ENCODE results near the gene GALNT10. TPM values are rescaled to one million over a fixed set of nuclear protein-coding genes. Genes with fewer than 3 reads are reported as not detected.

Gene GALNT10
- total and polyA plus RNA-seq, 10 of the 15 experiments (the other 5 are each of a cell fraction or from before 2014, with no cell fraction given), result 3.9 to 35.4 (median 15.5) TPM

DNA sequence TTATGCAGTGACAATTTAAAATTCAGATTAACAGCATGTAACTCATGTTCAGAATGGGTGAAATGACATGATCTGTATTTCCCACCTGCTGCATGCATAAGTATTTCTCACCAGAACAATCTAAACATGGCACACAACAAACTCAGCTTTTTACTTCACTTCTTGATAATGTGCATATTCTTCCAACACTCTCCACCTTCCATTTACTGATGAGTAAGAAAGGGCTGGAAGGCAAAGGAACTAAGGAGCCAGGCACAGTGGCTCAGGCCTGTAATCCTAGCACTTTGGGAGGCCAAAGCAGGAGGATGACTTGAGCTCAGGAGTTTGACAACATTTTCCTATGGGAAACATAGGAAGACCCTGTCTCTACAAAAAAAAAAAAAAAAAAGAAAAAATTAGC is 219.5 kb downstream of the GALNT10 start (continued):
- TF ChIP-seq MYB (IDR thresholded peaks at IDR 0.05; ENCODE audit: borderline replicate concordance, low read depth, low read length), result no peak
- TF ChIP-seq IRF4 (IDR thresholded peaks at IDR 0.05; ENCODE audit: low read depth, low read length), result no peak
- TF ChIP-seq, protein P1, sequence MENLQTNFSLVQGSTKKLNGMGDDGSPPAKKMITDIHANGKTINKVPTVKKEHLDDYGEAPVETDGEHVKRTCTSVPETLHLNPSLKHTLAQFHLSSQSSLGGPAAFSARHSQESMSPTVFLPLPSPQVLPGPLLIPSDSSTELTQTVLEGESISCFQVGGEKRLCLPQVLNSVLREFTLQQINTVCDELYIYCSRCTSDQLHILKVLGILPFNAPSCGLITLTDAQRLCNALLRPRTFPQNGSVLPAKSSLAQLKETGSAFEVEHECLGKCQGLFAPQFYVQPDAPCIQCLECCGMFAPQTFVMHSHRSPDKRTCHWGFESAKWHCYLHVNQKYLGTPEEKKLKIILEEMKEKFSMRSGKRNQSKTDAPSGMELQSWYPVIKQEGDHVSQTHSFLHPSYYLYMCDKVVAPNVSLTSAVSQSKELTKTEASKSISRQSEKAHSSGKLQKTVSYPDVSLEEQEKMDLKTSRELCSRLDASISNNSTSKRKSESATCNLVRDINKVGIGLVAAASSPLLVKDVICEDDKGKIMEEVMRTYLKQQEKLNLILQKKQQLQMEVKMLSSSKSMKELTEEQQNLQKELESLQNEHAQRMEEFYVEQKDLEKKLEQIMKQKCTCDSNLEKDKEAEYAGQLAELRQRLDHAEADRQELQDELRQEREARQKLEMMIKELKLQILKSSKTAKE (IDR thresholded peaks at IDR 0.05; ENCODE audit: low read depth, poor library complexity, severe bottlenecking), result no peak
- TF ChIP-seq, protein P2, sequence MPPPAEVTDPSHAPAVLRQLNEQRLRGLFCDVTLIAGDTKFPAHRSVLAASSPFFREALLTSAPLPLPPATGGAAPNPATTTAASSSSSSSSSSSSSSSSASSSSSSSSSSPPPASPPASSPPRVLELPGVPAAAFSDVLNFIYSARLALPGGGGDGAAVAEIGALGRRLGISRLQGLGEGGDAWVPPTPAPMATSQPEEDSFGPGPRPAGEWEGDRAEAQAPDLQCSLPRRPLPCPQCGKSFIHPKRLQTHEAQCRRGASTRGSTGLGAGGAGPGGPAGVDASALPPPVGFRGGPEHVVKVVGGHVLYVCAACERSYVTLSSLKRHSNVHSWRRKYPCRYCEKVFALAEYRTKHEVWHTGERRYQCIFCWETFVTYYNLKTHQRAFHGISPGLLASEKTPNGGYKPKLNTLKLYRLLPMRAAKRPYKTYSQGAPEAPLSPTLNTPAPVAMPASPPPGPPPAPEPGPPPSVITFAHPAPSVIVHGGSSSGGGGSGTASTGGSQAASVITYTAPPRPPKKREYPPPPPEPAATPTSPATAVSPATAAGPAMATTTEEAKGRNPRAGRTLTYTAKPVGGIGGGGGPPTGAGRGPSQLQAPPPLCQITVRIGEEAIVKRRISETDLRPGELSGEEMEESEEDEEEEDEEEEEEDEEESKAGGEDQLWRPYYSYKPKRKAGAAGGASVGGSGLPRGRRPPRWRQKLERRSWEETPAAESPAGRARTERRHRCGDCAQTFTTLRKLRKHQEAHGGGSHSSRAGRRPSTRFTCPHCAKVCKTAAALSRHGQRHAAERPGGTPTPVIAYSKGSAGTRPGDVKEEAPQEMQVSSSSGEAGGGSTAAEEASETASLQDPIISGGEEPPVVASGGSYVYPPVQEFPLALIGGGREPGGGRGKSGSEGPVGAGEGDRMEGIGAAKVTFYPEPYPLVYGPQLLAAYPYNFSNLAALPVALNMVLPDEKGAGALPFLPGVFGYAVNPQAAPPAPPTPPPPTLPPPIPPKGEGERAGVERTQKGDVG (CRISPR knock-in tag; IDR thresholded peaks at IDR 0.05), result no peak
- TF ChIP-seq CBX5 (IDR thresholded peaks at IDR 0.05; ENCODE audit: low read depth), result no peak
- TF ChIP-seq SUZ12 (IDR thresholded peaks at IDR 0.05; ENCODE audit: unreplicated experiment), result no peak
- TF ChIP-seq, protein P3, sequence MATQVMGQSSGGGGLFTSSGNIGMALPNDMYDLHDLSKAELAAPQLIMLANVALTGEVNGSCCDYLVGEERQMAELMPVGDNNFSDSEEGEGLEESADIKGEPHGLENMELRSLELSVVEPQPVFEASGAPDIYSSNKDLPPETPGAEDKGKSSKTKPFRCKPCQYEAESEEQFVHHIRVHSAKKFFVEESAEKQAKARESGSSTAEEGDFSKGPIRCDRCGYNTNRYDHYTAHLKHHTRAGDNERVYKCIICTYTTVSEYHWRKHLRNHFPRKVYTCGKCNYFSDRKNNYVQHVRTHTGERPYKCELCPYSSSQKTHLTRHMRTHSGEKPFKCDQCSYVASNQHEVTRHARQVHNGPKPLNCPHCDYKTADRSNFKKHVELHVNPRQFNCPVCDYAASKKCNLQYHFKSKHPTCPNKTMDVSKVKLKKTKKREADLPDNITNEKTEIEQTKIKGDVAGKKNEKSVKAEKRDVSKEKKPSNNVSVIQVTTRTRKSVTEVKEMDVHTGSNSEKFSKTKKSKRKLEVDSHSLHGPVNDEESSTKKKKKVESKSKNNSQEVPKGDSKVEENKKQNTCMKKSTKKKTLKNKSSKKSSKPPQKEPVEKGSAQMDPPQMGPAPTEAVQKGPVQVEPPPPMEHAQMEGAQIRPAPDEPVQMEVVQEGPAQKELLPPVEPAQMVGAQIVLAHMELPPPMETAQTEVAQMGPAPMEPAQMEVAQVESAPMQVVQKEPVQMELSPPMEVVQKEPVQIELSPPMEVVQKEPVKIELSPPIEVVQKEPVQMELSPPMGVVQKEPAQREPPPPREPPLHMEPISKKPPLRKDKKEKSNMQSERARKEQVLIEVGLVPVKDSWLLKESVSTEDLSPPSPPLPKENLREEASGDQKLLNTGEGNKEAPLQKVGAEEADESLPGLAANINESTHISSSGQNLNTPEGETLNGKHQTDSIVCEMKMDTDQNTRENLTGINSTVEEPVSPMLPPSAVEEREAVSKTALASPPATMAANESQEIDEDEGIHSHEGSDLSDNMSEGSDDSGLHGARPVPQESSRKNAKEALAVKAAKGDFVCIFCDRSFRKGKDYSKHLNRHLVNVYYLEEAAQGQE (IDR thresholded peaks at IDR 0.05; ENCODE audit: low read depth, low read length), result no peak
- no peak for TF ChIP-seq STAT1 (conservative IDR thresholded peaks at IDR 0.05)
- no peak for TF ChIP-seq BRCA1 (IDR thresholded peaks at IDR 0.05; ENCODE audit: low read depth, low read length)
- TF ChIP-seq NR2F1 (conservative IDR thresholded peaks at IDR 0.05), result no peak
- TF ChIP-seq MEF2A (IDR thresholded peaks at IDR 0.05; ENCODE audit: insufficient read depth, low read depth, low read length), result no peak
- TF ChIP-seq NR2C1 (IDR thresholded peaks at IDR 0.05), result no peak
